Activated CD4-positive, alpha-beta T cell treated with anti-CD3 and anti-CD28 coated beads for 48 hours (primary cell): ENCODE measurements around the gene SPTBN1.

Source experiments
- DNase-seq: peaks from one replicate; pipeline ENCODE4 v3.0.0-alpha.2; 2020

The SPTBN1 gene

GRCh38 chr2:54595999-54596902 lies 140.1 kb downstream of the SPTBN1 start:
- no peak for DNase-seq

- DNase-seq, result peak; percentile 50
Measured at GRCh38 chr2:54597153-54597848, 141.2 kb downstream of the SPTBN1 start.

- DNase-seq, result no peak
Measured at GRCh38 chr2:54598347-54599325, 142.5 kb downstream of the SPTBN1 start.

GRCh38 chr2:54599326-54599710 lies 143.2 kb downstream of the SPTBN1 start:
- DNase-seq, result no peak

- peak; percentile 49 for DNase-seq
Measured at GRCh38 chr2:54599914-54600313, 143.8 kb downstream of the SPTBN1 start.

- DNase-seq, result no peak
Measured at GRCh38 chr2:54601339-54601738, 145.2 kb downstream of the SPTBN1 start.

- no peak for DNase-seq
Measured at GRCh38 chr2:54602736-54603322, 146.7 kb downstream of the SPTBN1 start.

GRCh38 chr2:54603357-54603756 lies 147.2 kb downstream of the SPTBN1 start:
- DNase-seq, result no peak

- no peak for DNase-seq
Measured at GRCh38 chr2:54603796-54604195, 147.7 kb downstream of the SPTBN1 start.

GRCh38 chr2:54604871-54605270 lies 148.7 kb downstream of the SPTBN1 start:
- DNase-seq, result peak; percentile 46

GRCh38 chr2:54605836-54606235 lies 149.7 kb downstream of the SPTBN1 start:
- no peak for DNase-seq

- DNase-seq, result peak; percentile 70
Measured at GRCh38 chr2:54606393-54606958, 150.3 kb downstream of the SPTBN1 start.

- DNase-seq, result no peak
Measured at GRCh38 chr2:54608224-54608623, 152.1 kb downstream of the SPTBN1 start.

GRCh38 chr2:54609241-54609640 lies 153.1 kb downstream of the SPTBN1 start:
- DNase-seq, result no peak

GRCh38 chr2:54609647-54610046 lies 153.5 kb downstream of the SPTBN1 start:
- DNase-seq, result no peak

- DNase-seq, result no peak
Measured at GRCh38 chr2:54610700-54611099, 154.6 kb downstream of the SPTBN1 start.

GRCh38 chr2:54611830-54612545 lies 155.9 kb downstream of the SPTBN1 start:
- no peak for DNase-seq

GRCh38 chr2:54613386-54613785 lies 157.3 kb downstream of the SPTBN1 start:
- no peak for DNase-seq

- DNase-seq, result no peak
Measured at GRCh38 chr2:54613794-54614257, 157.7 kb downstream of the SPTBN1 start.

GRCh38 chr2:54614819-54615218 lies 158.7 kb downstream of the SPTBN1 start:
- DNase-seq, result no peak

GRCh38 chr2:54615832-54616534 lies 159.9 kb downstream of the SPTBN1 start:
- no peak for DNase-seq
